PC-3 (cell line): ENCODE data around the gene MMP15. TPM values are rescaled to one million over a fixed set of nuclear protein-coding genes. Genes with fewer than 3 reads are reported as not detected.
A peak's percentile ranks its signal among the peaks of the same experiment; 100 is the strongest.

Experiments
- ATAC-seq: fragments of 200-7000 bp; cut with Tn5 transposase; 2 replicates; pipeline ENCODE4 v1.9.1; 2020; ENCODE audit warnings: mild to moderate bottlenecking, moderate library complexity
- BruUV-seq: library from RNA; stranded (reverse); fragments of 400-500 nt; replicated peaks from 2 replicates; lab custom pipeline; 2021; lab: Mats Ljungman, UMichigan
- CTCF ChIA-PET: fragments of 300-600 bp; sonication (Branson Sonifier 250); formaldehyde crosslinking; loops from one replicate; lab custom pipeline; 2022; ENCODE audit warnings: antibody characterized with exemption; lab: Charles Lee
- POLR2A ChIA-PET: fragments of 300-600 bp; sonication (Branson Sonifier 250); formaldehyde crosslinking; loops from one replicate; lab custom pipeline; 2022; ENCODE audit warnings: antibody characterized with exemption; ENCODE audit not compliant: unreplicated experiment; lab: Charles Lee
- DNase-seq: peaks from one replicate; pipeline ENCODE4 v3.0.0-alpha.2; 2015
- H2AFZ ChIP-seq: fragments of 300-600 bp; sonication (generic); 2 replicates; pipeline ENCODE4 v1.6.0; 2016; ENCODE audit warnings: antibody characterized with exemption, low read length
- H3F3A ChIP-seq: fragments of 300-600 bp; sonication (generic); one replicate; pipeline ENCODE4 v1.6.0; 2017; ENCODE audit warnings: antibody characterized with exemption, low read length, control low read depth, mild to moderate bottlenecking; ENCODE audit not compliant: unreplicated experiment
- H3K27ac ChIP-seq: fragments of 300-600 bp; sonication (generic); 2 replicates; pipeline ENCODE4 v1.5.1; 2016; ENCODE audit warnings: mild to moderate bottlenecking, low read length
- H3K27me3 ChIP-seq: fragments of 300-600 bp; sonication (generic); 2 replicates; pipeline ENCODE4 v1.6.1; 2016; ENCODE audit warnings: low read length, mixed read lengths
- H3K36me3 ChIP-seq: fragments of 300-600 bp; sonication (generic); 2 replicates; pipeline ENCODE4 v1.6.1; 2016; ENCODE audit warnings: low read depth, mixed run types, low read length, mixed read lengths
- H3K4me1 ChIP-seq: fragments of 300-600 bp; sonication (generic); 2 replicates; pipeline ENCODE4 v1.5.1; 2016; ENCODE audit warnings: low read length; ENCODE audit not compliant: insufficient read depth
- H3K4me2 ChIP-seq: fragments of 300-600 bp; sonication (generic); 2 replicates; pipeline ENCODE4 v1.6.0; 2016; ENCODE audit warnings: low read length
- H3K4me3 ChIP-seq: fragments of 300-600 bp; sonication (generic); 2 replicates; pipeline ENCODE4 v1.5.1; 2016; ENCODE audit warnings: mild to moderate bottlenecking, low read length, mixed read lengths
- H3K79me2 ChIP-seq: fragments of 300-600 bp; sonication (generic); 2 replicates; pipeline ENCODE4 v1.6.1; 2017; ENCODE audit warnings: low read length, mixed read lengths
- H3K9ac ChIP-seq: fragments of 300-600 bp; sonication (generic); 2 replicates; pipeline ENCODE4 v1.6.0; 2016; ENCODE audit warnings: mild to moderate bottlenecking, low read length
- H3K9me2 ChIP-seq: fragments of 300-600 bp; sonication (generic); replicated peaks from 2 replicates; pipeline ENCODE4 v1.6.1; 2016; ENCODE audit warnings: mixed run types, low read length, mixed read lengths
- H3K9me3 ChIP-seq: fragments of 300-600 bp; sonication (generic); 2 replicates; pipeline ENCODE4 v1.6.1; 2016; ENCODE audit warnings: low read length, mixed read lengths
- H4K20me1 ChIP-seq: fragments of 300-600 bp; sonication (generic); 2 replicates; pipeline ENCODE4 v1.6.1; 2016; ENCODE audit warnings: low read length, mixed read lengths
- EZH2 ChIP-seq: fragments of 300-600 bp; sonication (generic); IDR thresholded peaks from one replicate; pipeline ENCODE4 v1.6.1; 2017; ENCODE audit warnings: antibody characterized with exemption, mild to moderate bottlenecking, low read length; ENCODE audit not compliant: unreplicated experiment
- EZH2phosphoT487 ChIP-seq: fragments of 300-600 bp; sonication (generic); IDR thresholded peaks from 2 replicates; pipeline ENCODE4 v1.6.1; 2018; ENCODE audit warnings: mild to moderate bottlenecking, antibody characterized with exemption, low read length, borderline replicate concordance
- intact Hi-C: fragments of 100-400 bp; cut with micrococcal nuclease; formaldehyde crosslinking; loops from 2 replicates; pipeline ENCODE4 v1.9.0; 2023
- total RNA-seq: library from RNA; depleted of rRNA; stranded (reverse); fragments of >200 nt; gene quantifications from 2 replicates; pipeline ENCODE4 v1.2.3, GENCODE V29; 2014
- TF ChIP-seq, protein P1 (sequence below): fragments of 300-600 bp; sonication (generic); conservative IDR thresholded peaks from 2 replicates; pipeline ENCODE4 v1.5.1; 2017; ENCODE audit warnings: antibody characterized with exemption, low read depth, mild to moderate bottlenecking, low read length

MMP15 gene
- total RNA-seq, 1 experiment from 2014 or later = 6.3 TPM

DNA sequence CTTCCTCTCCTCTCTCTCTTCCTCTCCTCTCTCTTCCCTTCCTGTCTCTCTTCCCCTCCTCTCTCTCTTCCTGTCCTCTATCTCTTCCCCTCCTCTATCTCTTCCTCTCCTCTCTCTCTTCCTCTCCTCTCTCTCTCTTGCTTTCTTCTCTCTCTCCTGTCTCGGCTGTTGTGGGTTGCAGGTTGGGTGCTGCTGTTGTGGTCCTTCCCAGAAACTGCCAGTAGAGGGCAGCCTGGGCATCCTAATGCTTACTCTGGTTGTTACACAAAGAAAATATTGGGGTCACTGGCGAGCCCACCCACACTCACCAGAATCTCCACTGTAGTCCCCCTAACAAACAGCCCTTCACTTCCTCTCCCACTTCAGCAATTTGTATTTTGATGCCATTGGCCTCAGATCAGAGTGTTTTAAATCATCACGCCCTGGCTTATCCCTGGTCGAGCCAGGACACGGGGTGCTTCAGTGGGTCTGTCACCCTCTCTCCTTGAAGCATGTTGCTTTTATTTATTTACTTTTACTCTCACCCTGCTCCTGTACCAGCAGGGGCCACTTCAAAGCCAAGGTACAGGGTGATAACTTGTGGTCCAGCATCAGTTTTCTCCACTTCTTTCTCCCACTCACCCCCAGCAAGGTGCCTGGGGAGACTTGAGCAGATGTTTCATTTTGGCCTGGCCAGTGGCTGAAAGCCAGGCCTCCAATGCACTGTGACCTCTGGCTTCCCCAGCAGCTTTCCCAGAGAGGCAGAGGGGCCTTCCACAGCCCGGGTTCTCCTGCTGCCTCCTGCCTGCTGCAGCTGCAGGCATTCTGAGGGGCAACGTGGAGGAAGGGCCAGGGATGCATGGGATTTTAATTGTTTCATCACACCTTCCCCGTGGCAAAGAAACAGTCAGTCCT lies 4.7 kb upstream of the MMP15 start:
- Histone ChIP-seq H3K4me2 (no peak overlapping the region), H4K20me1 (no peaks in the 10 kb centered on the region), H3K9ac (no peak overlapping the region), H3K27ac (no peak overlapping the region), H3K79me2 (no peaks in the 10 kb centered on the region), H3K4me3 (no peak overlapping the region), H3K27me3 (no peaks in the 10 kb centered on the region), H3K4me1 (peaks cover 23% of the 10 kb centered on the region), H3K9me2 (no peaks in the 10 kb centered on the region), H3K9me3 (no peaks in the 10 kb centered on the region), H2AFZ (no peak overlapping the region), H3K36me3 (no peaks in the 10 kb centered on the region; the same call in 1 of the 2 replicates), H3F3A (no peaks in the 10 kb centered on the region)
- BruUV-seq = TSS peak; percentile 93
- POLR2A ChIA-PET = no interaction called here
- ATAC-seq (peak; percentile 16; the same call in 1 of the 2 replicates), DNase-seq (peak; percentile 35)
- intact Hi-C loops = loop anchor here (2.0 to 10.0 kb wide), 2 partner anchors 102 to 284 kb away; no protein-coding TSS in a partner anchor
- CTCF ChIA-PET = no interaction called here
- TF ChIP-seq EZH2 = no peak
- TF ChIP-seq, protein P1, sequence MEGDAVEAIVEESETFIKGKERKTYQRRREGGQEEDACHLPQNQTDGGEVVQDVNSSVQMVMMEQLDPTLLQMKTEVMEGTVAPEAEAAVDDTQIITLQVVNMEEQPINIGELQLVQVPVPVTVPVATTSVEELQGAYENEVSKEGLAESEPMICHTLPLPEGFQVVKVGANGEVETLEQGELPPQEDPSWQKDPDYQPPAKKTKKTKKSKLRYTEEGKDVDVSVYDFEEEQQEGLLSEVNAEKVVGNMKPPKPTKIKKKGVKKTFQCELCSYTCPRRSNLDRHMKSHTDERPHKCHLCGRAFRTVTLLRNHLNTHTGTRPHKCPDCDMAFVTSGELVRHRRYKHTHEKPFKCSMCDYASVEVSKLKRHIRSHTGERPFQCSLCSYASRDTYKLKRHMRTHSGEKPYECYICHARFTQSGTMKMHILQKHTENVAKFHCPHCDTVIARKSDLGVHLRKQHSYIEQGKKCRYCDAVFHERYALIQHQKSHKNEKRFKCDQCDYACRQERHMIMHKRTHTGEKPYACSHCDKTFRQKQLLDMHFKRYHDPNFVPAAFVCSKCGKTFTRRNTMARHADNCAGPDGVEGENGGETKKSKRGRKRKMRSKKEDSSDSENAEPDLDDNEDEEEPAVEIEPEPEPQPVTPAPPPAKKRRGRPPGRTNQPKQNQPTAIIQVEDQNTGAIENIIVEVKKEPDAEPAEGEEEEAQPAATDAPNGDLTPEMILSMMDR = peak; percentile 86
- no peak for TF ChIP-seq EZH2phosphoT487

- Histone ChIP-seq H3F3A (no peaks in the 10 kb centered on the region), H3K9me2 (no peaks in the 10 kb centered on the region), H3K9me3 (no peaks in the 10 kb centered on the region), H3K4me1 (peaks cover 29% of the 10 kb centered on the region), H3K9ac (no peak overlapping the region), H3K79me2 (no peaks in the 10 kb centered on the region), H3K36me3 (no peaks in the 10 kb centered on the region; the same call in 1 of the 2 replicates), H3K27ac (peak overlapping the region; percentile 64), H3K4me3 (no peak overlapping the region), H3K4me2 (peak overlapping the region; percentile 39; the same call in 1 of the 2 replicates), H4K20me1 (no peaks in the 10 kb centered on the region), H2AFZ (no peak overlapping the region), H3K27me3 (no peaks in the 10 kb centered on the region)
- peak; percentile 43 for DNase-seq
- BruUV-seq = no TSS peak
- peak; percentile 23 for ATAC-seq
- POLR2A ChIA-PET = no interaction called here
- TF ChIP-seq EZH2phosphoT487 (no peak), EZH2 (no peak)
- TF ChIP-seq, protein P1 = no peak
- intact Hi-C loops = loop anchor here (2.0 to 10.0 kb wide), 2 partner anchors 101 to 283 kb away; no protein-coding TSS in a partner anchor
- CTCF ChIA-PET = interaction anchor here (0.5 kb wide), 1 partner anchor 177 kb away, joined by 3 read pairs; no protein-coding TSS in a partner anchor
Observed at GRCh38 chr16:58021661-58022551, 3.6 kb upstream of the MMP15 start.
